K562 (cell line): ENCODE results near the gene ZC3H18. TPM values are rescaled to one million over a fixed set of nuclear protein-coding genes. Genes with fewer than 3 reads are reported as not detected.

Experiments
- CBX3 ChIP-seq, 2 experiments: IDR thresholded peaks; 1 replicate in 1 of 2; 2 replicates in 1 of 2; pipeline ENCODE4 v1.6.1; 2012; ENCODE audit warnings: inconsistent platforms in 2 of 2, low read length in 2 of 2, borderline replicate concordance in 1 of 2, control low read depth in 1 of 2
- MAFG ChIP-seq: fragments of 450-650 bp; conservative IDR thresholded peaks from 2 replicates; pipeline ENCODE4 v1.6.1; 2016; ENCODE audit warnings: missing genetic modification characterization, missing compliant biosample characterization
- MEF2D ChIP-seq: conservative IDR thresholded peaks from 2 replicates; pipeline ENCODE4 v1.6.1; 2016; ENCODE audit warnings: low read depth, missing genetic modification characterization, missing compliant biosample characterization
- MXI1 ChIP-seq: IDR thresholded peaks from 2 replicates; pipeline ENCODE4 v1.6.1; 2011; ENCODE audit warnings: low read depth, mild to moderate bottlenecking, improper control_type of control experiment, low read length
- MYNN ChIP-seq, 2 experiments: sonication (generic); formaldehyde crosslinking in 1 of 2; IDR thresholded peaks; 2 replicates each; pipeline versions ENCODE4 v1.5.0 to v1.6.1; 2016 to 2020; ENCODE audit warnings: antibody characterized with exemption in 1 of 2, missing genetic modification reagents in 1 of 2
- RBBP5 ChIP-seq: fragments of 200-600 bp; sonication (generic); IDR thresholded peaks from 2 replicates; pipeline ENCODE4 v1.6.1; 2012; ENCODE audit warnings: borderline replicate concordance, mild to moderate bottlenecking, low read length, control low read depth, inconsistent platforms; ENCODE audit not compliant: insufficient read depth, poor library complexity, severe bottlenecking
- ZFPM2 ChIP-seq: fragments of 250-450 bp; sonication (Bioruptor Pico); IDR thresholded peaks from 2 replicates; pipeline ENCODE4 v1.5.1; 2022; ENCODE audit warnings: mild to moderate bottlenecking
- ZNF232 ChIP-seq: sonication (generic); formaldehyde crosslinking; IDR thresholded peaks from 2 replicates; pipeline ENCODE4 v1.8.0; 2022; ENCODE audit warnings: mild to moderate bottlenecking, missing genetic modification reagents
- polyA plus RNA-seq, 8 experiments: library from polyadenylated mRNA; depleted of rRNA in 4 of 8; stranded (reverse) in 5 of 8; unstranded in 3 of 8; fragments of >200 nt; fragmentation: Nextera tagmentation in 2 of 8; fragmentation: Illumina TruSeq in 1 of 8; extraction: Ambion mirVana in 2 of 8; extraction: Trizol in 1 of 8; gene quantifications; 2 replicates each; pipeline versions ENCODE4 v1.2.1 to v1.2.3, GENCODE V29; 2011 to 2014; ENCODE audit warnings: inconsistent platforms in 1 of 8, missing spikeins in 1 of 8
- total RNA-seq, 7 experiments: library from RNA; depleted of rRNA in 6 of 7; stranded (reverse); fragments of >200 nt in 6 of 7; fragmentation: Illumina TruSeq in 2 of 7; extraction: Trizol in 2 of 7; gene quantifications; 2 replicates each; pipeline versions ENCODE4 v1.2.1 to v1.2.3, GENCODE V29; 2011 to 2021; ENCODE audit warnings: low replicate concordance in 1 of 7
- TF ChIP-seq, protein P1 (sequence below): fragments of 450-650 bp; IDR thresholded peaks from 2 replicates; pipeline ENCODE4 v1.6.1; 2017; ENCODE audit warnings: mild to moderate bottlenecking, moderate library complexity
- TF ChIP-seq, protein P2 (sequence below): fragments of 450-650 bp; conservative IDR thresholded peaks from 2 replicates; pipeline ENCODE4 v1.6.1; 2016; ENCODE audit warnings: missing genetic modification characterization, low read depth, mild to moderate bottlenecking, control low read depth, missing compliant biosample characterization
- TF ChIP-seq, protein P3 (sequence below), 2 experiments: fragments of 450-650 bp in 1 of 2; sonication (generic) in 1 of 2; formaldehyde crosslinking in 1 of 2; IDR thresholded peaks; 2 replicates each; pipeline versions ENCODE4 v1.7.1 to v1.9.0; 2016 to 2022; ENCODE audit warnings: inconsistent platforms in 1 of 2, mild to moderate bottlenecking in 1 of 2, missing genetic modification reagents in 1 of 2

The ZC3H18 gene
- total and polyA plus RNA-seq, 9 of the 15 experiments (the other 6 are each of a cell fraction or from before 2014, with no cell fraction given) = 1.7 to 88.7 (median 26.9) TPM

DNA sequence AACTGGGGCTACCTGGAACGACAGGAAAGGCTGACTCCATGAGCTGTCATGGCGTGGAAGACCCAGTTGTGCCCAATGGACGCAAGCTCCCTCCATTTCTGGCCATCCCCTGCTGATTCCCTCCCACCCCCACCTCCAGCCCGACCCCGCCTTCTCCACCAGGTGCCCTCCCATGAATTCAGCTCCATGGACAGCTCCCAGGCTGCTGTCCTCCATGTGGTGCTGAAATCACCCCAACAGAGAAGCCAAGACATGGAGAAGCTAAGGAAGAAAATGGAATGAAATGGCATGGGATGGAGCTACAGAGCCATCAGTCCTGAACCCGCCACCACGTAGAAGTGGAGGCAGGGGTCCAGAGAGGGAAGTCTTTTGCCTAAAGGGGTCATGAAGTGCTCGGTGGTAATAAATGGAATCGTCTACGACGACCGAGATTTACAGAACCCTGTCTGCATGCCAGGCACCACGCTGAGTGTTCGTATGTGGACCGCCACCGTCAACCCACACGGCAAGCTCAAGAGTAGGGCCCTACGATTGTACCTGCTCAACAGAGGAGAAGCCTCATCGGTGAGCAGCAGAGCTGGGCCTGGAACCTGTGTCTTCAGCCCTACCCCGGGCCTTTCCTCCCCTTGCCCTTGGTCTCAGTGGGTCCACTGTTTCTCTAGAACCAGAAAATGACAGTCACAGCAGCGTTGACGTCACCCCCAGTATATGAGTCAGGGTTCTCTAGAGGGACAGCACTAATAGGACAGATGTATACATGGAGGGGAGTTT is 9.3 kb upstream of the ZC3H18 start (continued):
- TF ChIP-seq MYNN (IDR thresholded peaks at IDR 0.05) (no peak), MYNN (CRISPR knock-in tag; IDR thresholded peaks at IDR 0.05) (peak; percentile 96), MEF2D (tag) (peak; percentile 68; the same call in 1 of the 2 replicates), RBBP5 (no peak), ZNF232 (CRISPR knock-in tag) (peak; percentile 99), ZFPM2 (CRISPR knock-in tag) (no peak), MAFG (no peak), CBX3 (IDR thresholded peaks at IDR 0.05; ENCODE audit: borderline replicate concordance in 1 of 2, low read length in 2 of 2) (peak in 1 of 2 experiments; percentile 79; a peak in 2 of 3 replicates), MXI1 (peak; percentile 74; the same call in 1 of the 2 replicates)
- TF ChIP-seq, protein P1, sequence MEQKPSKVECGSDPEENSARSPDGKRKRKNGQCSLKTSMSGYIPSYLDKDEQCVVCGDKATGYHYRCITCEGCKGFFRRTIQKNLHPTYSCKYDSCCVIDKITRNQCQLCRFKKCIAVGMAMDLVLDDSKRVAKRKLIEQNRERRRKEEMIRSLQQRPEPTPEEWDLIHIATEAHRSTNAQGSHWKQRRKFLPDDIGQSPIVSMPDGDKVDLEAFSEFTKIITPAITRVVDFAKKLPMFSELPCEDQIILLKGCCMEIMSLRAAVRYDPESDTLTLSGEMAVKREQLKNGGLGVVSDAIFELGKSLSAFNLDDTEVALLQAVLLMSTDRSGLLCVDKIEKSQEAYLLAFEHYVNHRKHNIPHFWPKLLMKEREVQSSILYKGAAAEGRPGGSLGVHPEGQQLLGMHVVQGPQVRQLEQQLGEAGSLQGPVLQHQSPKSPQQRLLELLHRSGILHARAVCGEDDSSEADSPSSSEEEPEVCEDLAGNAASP = no peak
- TF ChIP-seq, protein P2, sequence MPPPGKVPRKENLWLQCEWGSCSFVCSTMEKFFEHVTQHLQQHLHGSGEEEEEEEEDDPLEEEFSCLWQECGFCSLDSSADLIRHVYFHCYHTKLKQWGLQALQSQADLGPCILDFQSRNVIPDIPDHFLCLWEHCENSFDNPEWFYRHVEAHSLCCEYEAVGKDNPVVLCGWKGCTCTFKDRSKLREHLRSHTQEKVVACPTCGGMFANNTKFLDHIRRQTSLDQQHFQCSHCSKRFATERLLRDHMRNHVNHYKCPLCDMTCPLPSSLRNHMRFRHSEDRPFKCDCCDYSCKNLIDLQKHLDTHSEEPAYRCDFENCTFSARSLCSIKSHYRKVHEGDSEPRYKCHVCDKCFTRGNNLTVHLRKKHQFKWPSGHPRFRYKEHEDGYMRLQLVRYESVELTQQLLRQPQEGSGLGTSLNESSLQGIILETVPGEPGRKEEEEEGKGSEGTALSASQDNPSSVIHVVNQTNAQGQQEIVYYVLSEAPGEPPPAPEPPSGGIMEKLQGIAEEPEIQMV = peak; percentile 55; the same call in 1 of the 2 replicates
- TF ChIP-seq, protein P3, sequence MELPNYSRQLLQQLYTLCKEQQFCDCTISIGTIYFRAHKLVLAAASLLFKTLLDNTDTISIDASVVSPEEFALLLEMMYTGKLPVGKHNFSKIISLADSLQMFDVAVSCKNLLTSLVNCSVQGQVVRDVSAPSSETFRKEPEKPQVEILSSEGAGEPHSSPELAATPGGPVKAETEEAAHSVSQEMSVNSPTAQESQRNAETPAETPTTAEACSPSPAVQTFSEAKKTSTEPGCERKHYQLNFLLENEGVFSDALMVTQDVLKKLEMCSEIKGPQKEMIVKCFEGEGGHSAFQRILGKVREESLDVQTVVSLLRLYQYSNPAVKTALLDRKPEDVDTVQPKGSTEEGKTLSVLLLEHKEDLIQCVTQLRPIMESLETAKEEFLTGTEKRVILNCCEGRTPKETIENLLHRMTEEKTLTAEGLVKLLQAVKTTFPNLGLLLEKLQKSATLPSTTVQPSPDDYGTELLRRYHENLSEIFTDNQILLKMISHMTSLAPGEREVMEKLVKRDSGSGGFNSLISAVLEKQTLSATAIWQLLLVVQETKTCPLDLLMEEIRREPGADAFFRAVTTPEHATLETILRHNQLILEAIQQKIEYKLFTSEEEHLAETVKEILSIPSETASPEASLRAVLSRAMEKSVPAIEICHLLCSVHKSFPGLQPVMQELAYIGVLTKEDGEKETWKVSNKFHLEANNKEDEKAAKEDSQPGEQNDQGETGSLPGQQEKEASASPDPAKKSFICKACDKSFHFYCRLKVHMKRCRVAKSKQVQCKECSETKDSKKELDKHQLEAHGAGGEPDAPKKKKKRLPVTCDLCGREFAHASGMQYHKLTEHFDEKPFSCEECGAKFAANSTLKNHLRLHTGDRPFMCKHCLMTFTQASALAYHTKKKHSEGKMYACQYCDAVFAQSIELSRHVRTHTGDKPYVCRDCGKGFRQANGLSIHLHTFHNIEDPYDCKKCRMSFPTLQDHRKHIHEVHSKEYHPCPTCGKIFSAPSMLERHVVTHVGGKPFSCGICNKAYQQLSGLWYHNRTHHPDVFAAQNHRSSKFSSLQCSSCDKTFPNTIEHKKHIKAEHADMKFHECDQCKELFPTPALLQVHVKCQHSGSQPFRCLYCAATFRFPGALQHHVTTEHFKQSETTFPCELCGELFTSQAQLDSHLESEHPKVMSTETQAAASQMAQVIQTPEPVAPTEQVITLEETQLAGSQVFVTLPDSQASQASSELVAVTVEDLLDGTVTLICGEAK (IDR thresholded peaks at IDR 0.05) = peak; percentile 91
- TF ChIP-seq, protein P3 (CRISPR knock-in tag; IDR thresholded peaks at IDR 0.05) = peak; percentile 87
